GM12872 (cell line): ENCODE measurements around the gene COBL.

Source experiments
- TF ChIP-seq, protein P1 (sequence below): IDR thresholded peaks from 3 replicates; pipeline ENCODE4 v1.5.1; 2011; ENCODE audit warnings: low read depth, mild to moderate bottlenecking, low read length, moderate library complexity; ENCODE audit not compliant: insufficient read depth

Gene COBL

DNA sequence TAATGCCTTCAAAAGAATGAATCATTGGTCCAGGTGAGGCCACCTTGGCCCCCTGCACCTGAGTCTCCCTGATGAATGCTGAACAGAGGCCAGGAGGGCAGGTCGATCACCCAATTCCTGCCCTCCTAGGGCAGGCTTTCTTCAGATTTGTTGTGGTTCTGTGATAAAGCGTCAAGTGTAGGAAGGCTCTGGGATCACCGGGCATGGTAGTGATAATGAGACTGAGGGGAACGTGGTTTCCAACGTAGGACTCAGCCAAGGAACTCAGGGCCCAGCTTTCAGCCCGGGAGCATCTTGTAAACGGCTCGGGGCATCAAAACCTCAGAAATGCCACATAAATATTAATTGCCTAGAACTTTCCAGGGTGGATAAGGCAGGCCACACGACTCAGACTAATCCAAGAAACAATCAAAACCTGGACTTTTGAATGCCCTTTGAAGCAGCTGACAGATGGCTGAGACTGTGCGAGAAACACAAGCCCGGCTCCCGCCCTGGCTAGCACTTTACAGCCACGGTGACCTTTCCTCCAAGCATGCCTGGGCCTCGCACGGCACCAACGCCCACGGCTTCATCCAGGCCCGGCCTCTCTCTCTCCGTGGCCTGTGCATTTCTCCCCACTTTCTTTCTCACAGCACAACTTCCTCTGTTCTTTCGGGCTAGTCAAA, 294.6 kb downstream of the COBL start:
- TF ChIP-seq, protein P1, sequence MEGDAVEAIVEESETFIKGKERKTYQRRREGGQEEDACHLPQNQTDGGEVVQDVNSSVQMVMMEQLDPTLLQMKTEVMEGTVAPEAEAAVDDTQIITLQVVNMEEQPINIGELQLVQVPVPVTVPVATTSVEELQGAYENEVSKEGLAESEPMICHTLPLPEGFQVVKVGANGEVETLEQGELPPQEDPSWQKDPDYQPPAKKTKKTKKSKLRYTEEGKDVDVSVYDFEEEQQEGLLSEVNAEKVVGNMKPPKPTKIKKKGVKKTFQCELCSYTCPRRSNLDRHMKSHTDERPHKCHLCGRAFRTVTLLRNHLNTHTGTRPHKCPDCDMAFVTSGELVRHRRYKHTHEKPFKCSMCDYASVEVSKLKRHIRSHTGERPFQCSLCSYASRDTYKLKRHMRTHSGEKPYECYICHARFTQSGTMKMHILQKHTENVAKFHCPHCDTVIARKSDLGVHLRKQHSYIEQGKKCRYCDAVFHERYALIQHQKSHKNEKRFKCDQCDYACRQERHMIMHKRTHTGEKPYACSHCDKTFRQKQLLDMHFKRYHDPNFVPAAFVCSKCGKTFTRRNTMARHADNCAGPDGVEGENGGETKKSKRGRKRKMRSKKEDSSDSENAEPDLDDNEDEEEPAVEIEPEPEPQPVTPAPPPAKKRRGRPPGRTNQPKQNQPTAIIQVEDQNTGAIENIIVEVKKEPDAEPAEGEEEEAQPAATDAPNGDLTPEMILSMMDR = no peak

DNA sequence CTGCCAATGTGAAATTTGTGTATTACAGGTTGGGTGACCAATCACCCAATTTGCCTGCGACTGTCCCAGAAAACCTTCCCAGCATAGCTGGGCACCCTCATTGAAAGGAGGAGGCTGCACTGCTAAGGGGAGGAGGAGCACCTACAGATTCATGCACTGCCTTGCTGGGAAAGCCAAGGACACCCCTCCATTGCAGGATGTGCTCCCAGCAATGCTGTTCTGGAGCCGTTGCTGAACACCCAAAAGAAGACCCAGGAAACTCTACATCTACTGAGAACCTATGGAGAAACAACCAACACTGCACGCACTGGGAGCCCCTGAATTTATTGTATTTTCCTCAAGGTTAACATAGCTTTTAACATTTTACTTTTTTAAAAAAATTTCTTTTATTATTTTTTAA, 295.7 kb downstream of the COBL start:
- TF ChIP-seq, protein P1 = no peak

DNA sequence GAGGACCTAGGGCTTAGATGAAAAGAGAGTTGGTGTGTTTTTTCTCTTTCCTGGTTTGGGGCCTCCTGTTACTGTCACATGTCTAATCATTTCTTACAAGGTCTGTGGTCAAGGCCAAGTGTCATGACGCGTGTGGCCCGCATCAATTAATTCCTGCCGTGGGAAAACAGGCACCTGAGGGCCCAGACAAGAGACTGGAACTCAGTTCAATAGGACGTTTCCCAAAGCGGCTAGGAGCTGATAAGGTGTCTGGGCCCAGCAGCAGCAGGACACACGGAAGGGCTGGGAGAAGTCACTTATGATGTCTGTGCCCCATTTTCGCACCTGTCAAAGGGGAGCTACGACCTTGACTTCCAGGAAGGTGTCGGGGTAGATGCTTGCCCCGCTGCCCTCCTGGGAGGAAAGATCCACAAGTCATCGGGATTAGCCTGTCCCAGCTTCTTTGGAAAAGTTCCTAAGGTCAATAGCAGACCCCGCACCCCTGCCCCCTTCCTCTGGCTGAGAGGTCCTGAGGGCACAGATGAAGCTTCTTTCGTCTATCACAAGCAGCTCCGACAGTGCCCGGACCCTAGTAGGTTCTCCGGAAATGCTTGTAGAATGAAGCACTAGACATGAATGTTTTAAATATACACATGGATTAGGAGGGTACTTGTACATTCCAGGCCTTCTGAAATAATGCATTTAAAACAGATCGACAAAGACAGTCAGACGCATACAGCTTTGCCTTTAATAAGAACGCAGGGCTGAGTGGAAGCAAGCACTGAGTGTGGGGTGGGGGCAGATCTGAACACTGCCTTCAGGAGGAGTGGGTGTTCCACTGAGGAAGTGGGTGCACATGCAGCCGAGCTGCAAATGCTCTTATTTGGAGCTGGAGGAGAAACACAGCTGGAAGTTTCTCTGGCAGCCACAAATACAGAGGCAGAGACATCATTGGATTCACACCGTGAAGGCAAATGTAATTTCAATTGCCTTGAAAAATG, 296.4 kb downstream of the COBL start:
- TF ChIP-seq, protein P1 = no peak

DNA sequence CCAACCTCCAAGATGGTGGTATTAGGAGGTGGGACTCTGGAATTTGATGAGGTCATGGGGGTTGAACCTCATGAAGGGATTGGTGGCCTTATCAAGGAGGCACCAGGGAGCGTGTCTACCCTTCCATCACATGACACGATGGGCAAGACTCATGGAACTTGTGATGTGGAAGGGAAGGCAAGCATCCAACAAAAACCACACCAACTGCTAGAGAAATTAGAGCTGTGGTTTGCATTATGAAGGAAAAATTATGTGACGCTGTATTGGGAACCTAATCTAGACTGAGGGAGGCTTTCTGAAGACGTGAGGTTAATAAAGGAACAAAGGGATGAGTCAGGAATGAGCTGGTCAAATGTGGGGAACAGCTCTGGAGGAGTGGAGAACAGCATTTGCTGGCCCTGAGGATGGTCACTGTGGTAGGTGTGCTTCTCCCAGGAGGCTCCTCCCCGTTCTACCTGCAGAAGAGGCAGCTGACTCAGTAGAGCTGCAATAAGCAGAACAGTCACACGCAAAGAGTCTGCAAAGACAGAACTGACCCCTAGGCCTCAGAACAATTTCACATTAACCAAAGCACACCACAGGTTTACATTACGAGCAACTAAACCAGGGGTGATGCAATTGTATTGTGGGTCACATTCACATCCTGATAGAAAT, 297.3 kb downstream of the COBL start:
- TF ChIP-seq, protein P1 = no peak

DNA sequence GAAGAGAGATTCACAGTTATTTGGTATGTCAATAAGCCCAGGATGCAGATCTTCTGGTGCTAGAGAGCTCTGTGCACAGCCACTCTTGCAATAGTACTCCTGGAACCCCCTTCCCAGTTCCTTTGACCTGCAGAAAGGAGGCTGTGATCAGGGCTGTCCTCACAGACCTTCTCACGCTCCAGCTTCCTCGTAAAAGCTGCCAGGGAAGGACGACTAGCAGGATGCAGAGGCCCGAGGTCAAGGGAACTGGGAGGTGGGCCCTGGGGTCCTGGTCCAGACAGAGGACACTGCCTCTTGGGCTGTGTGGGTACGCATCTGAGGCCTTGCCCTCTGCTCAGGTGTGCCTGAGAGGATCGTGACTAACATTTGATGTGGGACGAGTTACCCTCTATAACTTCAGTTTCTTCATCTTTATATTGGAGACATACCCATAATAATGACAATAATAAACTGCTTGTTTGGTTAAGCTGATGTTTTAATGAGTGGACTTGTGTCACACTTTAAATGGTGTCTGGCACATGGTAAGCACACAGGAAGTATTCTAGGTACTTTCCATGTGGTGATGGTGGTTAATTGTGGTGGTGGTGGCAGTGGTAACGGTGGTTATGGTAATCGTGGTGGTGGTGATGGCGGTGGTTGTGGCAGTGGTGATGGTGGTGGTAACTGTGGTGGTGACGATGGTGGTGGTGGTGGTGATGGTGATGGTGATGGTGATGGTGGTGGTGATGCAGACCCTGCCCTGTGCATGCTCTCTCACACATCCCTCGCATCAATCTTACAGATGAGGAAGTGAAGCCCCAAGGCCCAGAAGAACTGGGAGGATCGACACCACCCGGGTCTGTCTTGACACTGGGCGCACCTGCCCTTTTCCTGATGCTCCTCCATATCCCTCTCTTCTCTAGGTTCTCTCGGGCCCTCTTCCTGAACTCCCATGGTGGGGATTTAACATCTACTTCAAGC, 298.8 kb downstream of the COBL start:
- TF ChIP-seq, protein P1 = no peak

DNA sequence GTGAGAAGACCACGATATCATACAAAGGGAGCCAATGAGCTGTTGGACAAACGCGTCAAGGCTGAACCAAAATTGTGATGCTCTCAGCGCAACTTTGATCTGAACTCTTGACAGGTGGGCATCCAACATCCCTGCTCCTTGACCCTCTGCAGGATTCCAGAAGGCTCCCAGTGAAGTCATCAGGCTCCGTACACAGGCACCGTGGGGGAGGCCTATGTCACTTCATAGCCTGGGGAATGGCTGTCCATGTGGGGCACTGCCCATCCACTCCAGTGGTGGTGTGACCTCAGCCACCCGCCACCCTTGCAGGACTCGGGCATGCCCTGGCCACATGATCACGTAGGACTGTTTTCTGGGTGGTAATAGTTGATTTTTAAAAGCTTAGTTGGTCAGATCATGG, 300.1 kb downstream of the COBL start:
- TF ChIP-seq, protein P1 = no peak

DNA sequence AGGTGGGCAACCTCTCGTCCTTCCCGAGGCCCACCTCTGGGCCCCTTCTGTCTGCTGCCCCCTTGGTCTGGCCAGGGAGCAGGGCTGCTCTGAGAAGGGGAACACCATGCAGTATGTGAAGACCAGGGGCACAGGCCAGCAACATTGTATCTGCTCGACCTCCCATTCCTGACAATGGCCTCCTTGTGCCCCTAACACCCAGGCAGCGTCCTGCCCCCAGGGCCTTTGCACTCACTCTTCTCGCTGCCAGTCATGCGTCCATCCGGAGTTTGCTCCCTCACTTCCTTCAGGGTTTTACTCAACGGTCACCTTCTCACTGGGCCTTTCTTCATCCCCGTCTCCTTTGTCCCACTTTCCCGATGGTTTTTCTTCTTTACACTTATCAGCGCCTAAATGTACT, 301.0 kb downstream of the COBL start:
- TF ChIP-seq, protein P1 = no peak
